Measurements from ENCODE around the gene ANGPTL8. TPM values are rescaled to one million over a fixed set of nuclear protein-coding genes. Genes with fewer than 3 reads are reported as not detected.

Gene ANGPTL8
- total and polyA plus RNA-seq, 2 donors (not counting 3 experiments of a cell fraction or from before 2014, with no cell fraction given), result not detected

GRCh38 chr19:11196406-11197287 lies 42.8 kb upstream of the ANGPTL8 start:
- H4K20me1 ChIP-seq (replicated peaks; ENCODE audit: control insufficient read depth, extremely low read depth, insufficient read depth, low read length), result no peaks in the 10 kb centered on the region
- H3K9ac ChIP-seq (replicated peaks; ENCODE audit: extremely low read depth, insufficient read depth, low read length), result peak overlapping the region; percentile 81
- TF ChIP-seq POLR2A (IDR thresholded peaks at IDR 0.05; ENCODE audit: low read depth, low read length) (no peak), POLR2AphosphoS5 (IDR thresholded peaks at IDR 0.05; ENCODE audit: insufficient read depth, low read depth, low read length) (no peak), GATA2 (IDR thresholded peaks at IDR 0.05; ENCODE audit: insufficient read depth, insufficient read length, low read depth, low read length) (no peak), JUN (IDR thresholded peaks at IDR 0.05; ENCODE audit: borderline replicate concordance, insufficient read depth, insufficient read length, low read depth) (no peak), EZH2 (IDR thresholded peaks at IDR 0.05; ENCODE audit: borderline replicate concordance, low read depth, low read length, severe bottlenecking) (no peak), FOS (IDR thresholded peaks at IDR 0.05; ENCODE audit: borderline replicate concordance, insufficient read depth, low read length) (no peak), MYC (IDR thresholded peaks at IDR 0.05; ENCODE audit: low read depth, low read length) (no peak)
- TF ChIP-seq, protein P1, sequence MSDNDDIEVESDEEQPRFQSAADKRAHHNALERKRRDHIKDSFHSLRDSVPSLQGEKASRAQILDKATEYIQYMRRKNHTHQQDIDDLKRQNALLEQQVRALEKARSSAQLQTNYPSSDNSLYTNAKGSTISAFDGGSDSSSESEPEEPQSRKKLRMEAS (IDR thresholded peaks at IDR 0.05; ENCODE audit: insufficient read depth, insufficient read length), result no peak
- TF ChIP-seq, protein P2, sequence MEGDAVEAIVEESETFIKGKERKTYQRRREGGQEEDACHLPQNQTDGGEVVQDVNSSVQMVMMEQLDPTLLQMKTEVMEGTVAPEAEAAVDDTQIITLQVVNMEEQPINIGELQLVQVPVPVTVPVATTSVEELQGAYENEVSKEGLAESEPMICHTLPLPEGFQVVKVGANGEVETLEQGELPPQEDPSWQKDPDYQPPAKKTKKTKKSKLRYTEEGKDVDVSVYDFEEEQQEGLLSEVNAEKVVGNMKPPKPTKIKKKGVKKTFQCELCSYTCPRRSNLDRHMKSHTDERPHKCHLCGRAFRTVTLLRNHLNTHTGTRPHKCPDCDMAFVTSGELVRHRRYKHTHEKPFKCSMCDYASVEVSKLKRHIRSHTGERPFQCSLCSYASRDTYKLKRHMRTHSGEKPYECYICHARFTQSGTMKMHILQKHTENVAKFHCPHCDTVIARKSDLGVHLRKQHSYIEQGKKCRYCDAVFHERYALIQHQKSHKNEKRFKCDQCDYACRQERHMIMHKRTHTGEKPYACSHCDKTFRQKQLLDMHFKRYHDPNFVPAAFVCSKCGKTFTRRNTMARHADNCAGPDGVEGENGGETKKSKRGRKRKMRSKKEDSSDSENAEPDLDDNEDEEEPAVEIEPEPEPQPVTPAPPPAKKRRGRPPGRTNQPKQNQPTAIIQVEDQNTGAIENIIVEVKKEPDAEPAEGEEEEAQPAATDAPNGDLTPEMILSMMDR (IDR thresholded peaks at IDR 0.05; ENCODE audit: extremely low read depth in 1 of 2, insufficient read depth in 1 of 2, low read depth in 1 of 2, low read length in 2 of 2), result no peak
- CTCF ChIA-PET, result interaction anchor here (1.9 to 2.0 kb wide), 2 partner anchors 58 to 70 kb away, joined by 6 to 10 read pairs; no protein-coding TSS in a partner anchor
- H3K4me3 ChIP-seq (replicated peaks in 1 of 3; ENCODE audit: insufficient read depth in 1 of 3, low read depth in 1 of 3, low read length in 3 of 3), result peak overlapping the region; percentile 52 to 87 (median 69)
- H3K9me1 ChIP-seq (replicated peaks; ENCODE audit: control insufficient read depth, extremely low read depth, insufficient read depth, low read length), result no peaks in the 10 kb centered on the region
- peaks cover 10 to 30% of the 10 kb centered on the region in 2 experiments for H3K36me3 ChIP-seq (ENCODE audit: control insufficient read depth in 2 of 2, extremely low read depth in 1 of 2, insufficient read depth in 2 of 2, low read length in 2 of 2)
- peak overlapping the region; percentile 71 for H3K27ac ChIP-seq (ENCODE audit: insufficient read depth, low read depth, low read length)
- peaks cover 19% of the 10 kb centered on the region for H3K4me1 ChIP-seq (ENCODE audit: control insufficient read depth, extremely low read depth, insufficient read depth, low read length)
- peak; percentile 43 for FAIRE-seq
- dilution Hi-C loops (cut with MboI; ENCODE audit: extremely low pct_ligation_motif_present, low sequenced_read_pairs), result no loop called here
- POLR2A ChIA-PET, result no interaction called here
- no peaks in the 10 kb centered on the region for H3K9me3 ChIP-seq (replicated peaks; ENCODE audit: control insufficient read depth, insufficient read depth, low read length)
- peak overlapping the region; percentile 34 for H2AFZ ChIP-seq (ENCODE audit: low read depth, low read length)
- peak overlapping the region; percentile 59 for H3K4me2 ChIP-seq (ENCODE audit: insufficient read depth, low read length)
- intact Hi-C loops (cut with micrococcal nuclease), result loop anchor here (1.0 to 2.0 kb wide), 3 partner anchors 18 to 54 kb away; no protein-coding TSS in a partner anchor
- DNase-seq (ENCODE audit: low read depth, low spot score), result peak; percentile 46
- no peaks in the 10 kb centered on the region for H3K27me3 ChIP-seq (ENCODE audit: control insufficient read depth in 2 of 2, insufficient read depth in 2 of 2, low read length in 2 of 2)
- TSS peak; percentile 32 for BruUV-seq (replicated peaks)
- peaks cover 33% of the 10 kb centered on the region for H3K79me2 ChIP-seq (ENCODE audit: control insufficient read depth, insufficient read depth, low read length)
